ENCODE data around the gene TXNDC12.

The TXNDC12 gene

DNA sequence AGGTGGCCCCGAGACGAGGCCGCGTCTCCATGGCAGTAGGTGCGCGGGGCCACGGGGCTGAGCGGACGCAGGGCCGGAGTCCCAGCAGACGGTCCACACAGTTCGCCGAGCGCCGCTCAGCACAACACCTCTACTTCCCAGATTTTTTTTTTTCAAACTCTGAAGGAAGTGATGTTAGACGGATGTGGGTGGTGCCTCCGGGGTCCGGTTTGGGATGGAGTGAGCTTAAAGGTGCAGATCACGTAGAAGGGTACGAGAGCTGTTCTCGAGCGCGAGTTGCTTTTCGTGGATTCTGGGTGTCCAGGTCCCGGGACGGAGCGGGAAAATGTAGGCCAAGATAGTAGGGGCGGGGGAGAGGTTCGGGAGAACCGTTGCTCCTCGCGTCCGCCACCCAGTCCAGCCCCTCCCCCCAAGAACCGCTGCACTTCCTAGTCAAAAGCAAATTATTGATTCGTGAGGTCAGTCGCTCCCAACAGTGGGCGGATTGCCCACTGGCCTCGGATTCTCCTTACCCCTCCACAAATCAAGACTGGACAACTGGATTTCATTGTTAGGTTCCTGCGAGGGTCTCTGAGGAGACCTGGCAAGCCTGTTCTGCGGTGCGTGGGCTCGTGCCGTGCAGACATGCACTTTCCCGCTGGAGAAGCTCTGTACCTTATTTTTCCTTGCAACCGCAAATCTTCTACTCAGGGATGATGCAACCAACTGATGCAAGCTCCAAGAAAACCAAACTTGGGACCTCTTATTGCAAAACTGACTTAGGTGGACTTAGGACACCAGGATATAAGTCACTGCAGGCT, at the start of gene TXNDC12:
TXNDC12 (minus strand) TSS at position 126 of the 800 bp plus-strand sequence; CDS start at position 31, 95 bp downstream.
- Histone ChIP-seq H3K4me2 (ENCODE audit: low read length) (peak within 1 kb of the TSS; percentile 73), H3K4me1 (ENCODE audit: control insufficient read depth, low read length) (peaks cover 28% of the 10 kb centered on the region), H3K79me2 (ENCODE audit: control insufficient read depth, low read length) (peaks cover 95% of the 10 kb centered on the region), H3K9me3 (ENCODE audit: control insufficient read depth, insufficient read depth, low read length) (no peaks in the 10 kb centered on the region), H3K27me3 (ENCODE audit: control insufficient read depth, low read length) (no peaks in the 10 kb centered on the region), H3K27ac (ENCODE audit: low read depth, low read length) (peak within 1 kb of the TSS; percentile 66), H3K36me3 (ENCODE audit: control insufficient read depth, low read length) (peaks cover 60% of the 10 kb centered on the region), H3K9me2 (replicated peaks; ENCODE audit: control insufficient read depth, low read length) (no peaks in the 10 kb centered on the region), H3K4me3 (ENCODE audit: low read length) (peak within 1 kb of the TSS; percentile 79), H4K20me1 (ENCODE audit: control insufficient read depth, insufficient read depth, low read depth, low read length) (no peaks in the 10 kb centered on the region), H3F3A (ENCODE audit: control insufficient read depth, insufficient read depth) (no peaks in the 10 kb centered on the region)
- TF ChIP-seq CTCF (IDR thresholded peaks at IDR 0.05; ENCODE audit: low read depth, low read length, poor library complexity, severe bottlenecking) = no peak

DNA sequence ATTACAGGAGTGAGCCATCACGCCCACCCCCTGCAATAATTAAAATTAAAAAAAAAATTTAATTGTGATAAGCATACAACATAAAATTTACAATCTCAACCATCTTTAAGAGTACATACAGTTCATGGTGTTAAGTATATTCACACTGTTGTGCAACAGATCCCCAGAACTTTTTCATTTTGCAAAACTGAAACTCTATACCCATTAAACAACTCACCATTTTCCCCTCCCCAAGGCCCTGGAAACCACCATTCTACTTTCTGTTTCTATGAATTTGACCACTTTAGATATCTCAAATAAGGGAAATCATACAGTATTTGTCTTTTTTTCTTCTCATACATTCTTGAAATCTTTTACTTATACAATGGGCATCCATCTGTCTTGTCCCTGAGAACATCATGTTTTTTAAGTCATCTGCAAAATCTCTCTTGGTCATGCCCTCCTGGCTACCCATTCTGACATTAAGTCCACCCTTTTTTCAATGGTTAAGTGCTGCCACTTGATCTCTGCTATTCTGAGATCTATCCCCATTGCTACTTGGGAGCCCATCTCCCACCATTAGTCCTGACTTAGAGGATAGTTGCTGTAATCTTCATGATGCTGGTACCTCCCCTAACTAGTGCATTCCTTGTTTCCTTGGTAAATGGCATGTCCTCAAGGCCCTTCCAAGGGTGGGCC, 47.5 kb upstream of the TXNDC12 start:
- Histone ChIP-seq H3K27ac (ENCODE audit: low read depth, low read length) (no peak overlapping the region), H3K4me3 (ENCODE audit: low read length) (no peak overlapping the region), H3K4me2 (ENCODE audit: low read length) (no peak overlapping the region), H3K36me3 (ENCODE audit: control insufficient read depth, low read length) (no peaks in the 10 kb centered on the region), H3K9me2 (replicated peaks; ENCODE audit: control insufficient read depth, low read length) (no peaks in the 10 kb centered on the region), H3K9me3 (ENCODE audit: control insufficient read depth, insufficient read depth, low read length) (no peaks in the 10 kb centered on the region), H3K4me1 (ENCODE audit: control insufficient read depth, low read length) (peaks cover 6% of the 10 kb centered on the region), H3F3A (ENCODE audit: control insufficient read depth, insufficient read depth) (no peaks in the 10 kb centered on the region), H3K27me3 (ENCODE audit: control insufficient read depth, low read length) (peaks cover 17% of the 10 kb centered on the region), H4K20me1 (ENCODE audit: control insufficient read depth, insufficient read depth, low read depth, low read length) (no peaks in the 10 kb centered on the region), H3K79me2 (ENCODE audit: control insufficient read depth, low read length) (no peaks in the 10 kb centered on the region)
- TF ChIP-seq EZH2phosphoT487 (IDR thresholded peaks at IDR 0.05; ENCODE audit: borderline replicate concordance, low read length) (no peak), CTCF (IDR thresholded peaks at IDR 0.05; ENCODE audit: low read depth, low read length, poor library complexity, severe bottlenecking) (no peak)

GRCh38 chr1:52098139-52098871, 43.3 kb upstream of the TXNDC12 start:
- Histone ChIP-seq H3K4me3 (ENCODE audit: low read length) (no peak overlapping the region), H3K27me3 (ENCODE audit: control insufficient read depth, low read length) (peaks cover 17% of the 10 kb centered on the region), H3K4me2 (ENCODE audit: low read length) (peak overlapping the region; percentile 14; the same call in 1 of the 2 replicates), H3K9me2 (replicated peaks; ENCODE audit: control insufficient read depth, low read length) (no peaks in the 10 kb centered on the region), H3K27ac (ENCODE audit: low read depth, low read length) (no peak overlapping the region), H3K9me3 (ENCODE audit: control insufficient read depth, insufficient read depth, low read length) (no peaks in the 10 kb centered on the region), H3F3A (ENCODE audit: control insufficient read depth, insufficient read depth) (no peaks in the 10 kb centered on the region), H3K4me1 (ENCODE audit: control insufficient read depth, low read length) (peaks cover 6% of the 10 kb centered on the region), H3K36me3 (ENCODE audit: control insufficient read depth, low read length) (no peaks in the 10 kb centered on the region), H4K20me1 (ENCODE audit: control insufficient read depth, insufficient read depth, low read depth, low read length) (no peaks in the 10 kb centered on the region), H3K79me2 (ENCODE audit: control insufficient read depth, low read length) (no peaks in the 10 kb centered on the region)
- TF ChIP-seq EZH2phosphoT487 (IDR thresholded peaks at IDR 0.05; ENCODE audit: borderline replicate concordance, low read length) = no peak
- TF ChIP-seq CTCF (IDR thresholded peaks at IDR 0.05; ENCODE audit: low read depth, low read length, poor library complexity, severe bottlenecking) = no peak

Measured in DOHH2 (cell line).